ENCODE measurements around the gene FAM149B1.
"Not testable (repeated sequence)": the region's sequence is repeated elsewhere in the genome, so short reads cannot be mapped to it uniquely, and the experiment has no call there.

FAM149B1 gene

GRCh38 chr10:73167783-73168464 lies at the start of gene FAM149B1, which contains the start of gene ECD:
FAM149B1 (plus strand) TSS chr10:73168119; CDS start chr10:73168340, 221 bp downstream.
ECD (minus strand) TSS chr10:73168008; CDS start chr10:73163937, 4,071 bp downstream.
- peak within 1 kb of the TSS; percentile 98 for H3K4me3 Mint-ChIP-seq
- no peaks in the 10 kb centered on the region for H3K9me3 Mint-ChIP-seq
- peaks cover 31% of the 10 kb centered on the region for H3K4me1 Mint-ChIP-seq (ENCODE audit: low read depth)
- peaks cover 11% of the 10 kb centered on the region for H3K36me3 Mint-ChIP-seq (ENCODE audit: low read depth)
- no peaks in the 10 kb centered on the region for H3K27me3 Mint-ChIP-seq (ENCODE audit: low read depth)
- peak within 1 kb of the TSS; percentile 99 for H3K27ac Mint-ChIP-seq

- Mint-ChIP-seq H3K27ac (no peak overlapping the region), H3K27me3 (ENCODE audit: low read depth) (no peaks in the 10 kb centered on the region)
Observed at GRCh38 chr10:73119457-73119856, 48.5 kb upstream of the FAM149B1 start.

GRCh38 chr10:73119952-73120351 lies 48.0 kb upstream of the FAM149B1 start:
- Mint-ChIP-seq H3K36me3 (ENCODE audit: low read depth) (peaks cover 4% of the 10 kb centered on the region), H3K9me3 (no peaks in the 10 kb centered on the region), H3K27ac (no peak overlapping the region), H3K4me1 (ENCODE audit: low read depth) (no peaks in the 10 kb centered on the region), H3K27me3 (ENCODE audit: low read depth) (no peaks in the 10 kb centered on the region), H3K4me3 (no peak overlapping the region)

More at GRCh38 chr10:73119457-73119856, 48.5 kb upstream of the FAM149B1 start:
- no peaks in the 10 kb centered on the region for H3K4me1 Mint-ChIP-seq (ENCODE audit: low read depth)
- H3K4me3 Mint-ChIP-seq, result no peak overlapping the region
- H3K36me3 Mint-ChIP-seq (ENCODE audit: low read depth), result peaks cover 4% of the 10 kb centered on the region
- no peaks in the 10 kb centered on the region for H3K9me3 Mint-ChIP-seq

GRCh38 chr10:73126343-73126742 lies 41.6 kb upstream of the FAM149B1 start:
- Mint-ChIP-seq H3K27ac (no peak overlapping the region), H3K27me3 (ENCODE audit: low read depth) (no peaks in the 10 kb centered on the region), H3K9me3 (no peaks in the 10 kb centered on the region), H3K36me3 (ENCODE audit: low read depth) (peaks cover 17% of the 10 kb centered on the region), H3K4me3 (no peak overlapping the region), H3K4me1 (ENCODE audit: low read depth) (no peaks in the 10 kb centered on the region)

GRCh38 chr10:73131301-73131700 lies 36.6 kb upstream of the FAM149B1 start:
- H3K27me3 Mint-ChIP-seq (ENCODE audit: low read depth), result no peaks in the 10 kb centered on the region
- H3K4me1 Mint-ChIP-seq (ENCODE audit: low read depth), result peaks cover 1% of the 10 kb centered on the region
- H3K9me3 Mint-ChIP-seq, result no peaks in the 10 kb centered on the region
- peaks cover 37% of the 10 kb centered on the region for H3K36me3 Mint-ChIP-seq (ENCODE audit: low read depth)
- H3K27ac Mint-ChIP-seq, result no peak overlapping the region
- H3K4me3 Mint-ChIP-seq, result no peak overlapping the region

- H3K9me3 Mint-ChIP-seq, result no peaks in the 10 kb centered on the region
- H3K4me1 Mint-ChIP-seq (ENCODE audit: low read depth), result peaks cover 3% of the 10 kb centered on the region
- H3K4me3 Mint-ChIP-seq, result no peak overlapping the region
- peaks cover 36% of the 10 kb centered on the region for H3K36me3 Mint-ChIP-seq (ENCODE audit: low read depth)
- H3K27ac Mint-ChIP-seq, result no peak overlapping the region
- no peaks in the 10 kb centered on the region for H3K27me3 Mint-ChIP-seq (ENCODE audit: low read depth)
Observed at GRCh38 chr10:73131913-73132686, 35.8 kb upstream of the FAM149B1 start.

- peaks cover 40% of the 10 kb centered on the region for H3K36me3 Mint-ChIP-seq (ENCODE audit: low read depth)
- H3K4me3 Mint-ChIP-seq, result no peak overlapping the region
- H3K9me3 Mint-ChIP-seq, result no peaks in the 10 kb centered on the region
- H3K27ac Mint-ChIP-seq, result no peak overlapping the region
- no peaks in the 10 kb centered on the region for H3K27me3 Mint-ChIP-seq (ENCODE audit: low read depth)
- H3K4me1 Mint-ChIP-seq (ENCODE audit: low read depth), result peaks cover 3% of the 10 kb centered on the region
Observed at GRCh38 chr10:73134727-73135126, 33.2 kb upstream of the FAM149B1 start.

GRCh38 chr10:73136627-73137026 lies 31.3 kb upstream of the FAM149B1 start:
- Mint-ChIP-seq H3K4me1 (ENCODE audit: low read depth) (peaks cover 4% of the 10 kb centered on the region), H3K36me3 (ENCODE audit: low read depth) (peaks cover 40% of the 10 kb centered on the region), H3K27me3 (ENCODE audit: low read depth) (no peaks in the 10 kb centered on the region), H3K4me3 (no peak overlapping the region), H3K9me3 (no peaks in the 10 kb centered on the region), H3K27ac (no peak overlapping the region)

GRCh38 chr10:73139251-73139650 lies 28.7 kb upstream of the FAM149B1 start:
- Mint-ChIP-seq H3K36me3 (ENCODE audit: low read depth) (peaks cover 33% of the 10 kb centered on the region), H3K4me1 (ENCODE audit: low read depth) (peaks cover 5% of the 10 kb centered on the region), H3K27me3 (ENCODE audit: low read depth) (no peaks in the 10 kb centered on the region), H3K9me3 (no peaks in the 10 kb centered on the region), H3K4me3 (no peak overlapping the region), H3K27ac (peak overlapping the region; percentile 11)

GRCh38 chr10:73141603-73142002 lies 26.3 kb upstream of the FAM149B1 start:
- Mint-ChIP-seq H3K27ac (no peak overlapping the region), H3K9me3 (no peaks in the 10 kb centered on the region), H3K27me3 (ENCODE audit: low read depth) (no peaks in the 10 kb centered on the region), H3K36me3 (ENCODE audit: low read depth) (peaks cover 32% of the 10 kb centered on the region), H3K4me3 (no peak overlapping the region), H3K4me1 (ENCODE audit: low read depth) (peaks cover 4% of the 10 kb centered on the region)

GRCh38 chr10:73150633-73151413 lies 17.1 kb upstream of the FAM149B1 start:
- H3K27me3 Mint-ChIP-seq (ENCODE audit: low read depth); H3K9me3 Mint-ChIP-seq; H3K4me3 Mint-ChIP-seq; H3K4me1 Mint-ChIP-seq (ENCODE audit: low read depth); H3K27ac Mint-ChIP-seq: not testable (repeated sequence)
- H3K36me3 Mint-ChIP-seq (ENCODE audit: low read depth), result peaks cover 37% of the 10 kb centered on the region

GRCh38 chr10:73152009-73152408 lies 15.9 kb upstream of the FAM149B1 start:
- Mint-ChIP-seq H3K9me3 (no peaks in the 10 kb centered on the region), H3K4me1 (ENCODE audit: low read depth) (no peaks in the 10 kb centered on the region), H3K27me3 (ENCODE audit: low read depth) (no peaks in the 10 kb centered on the region), H3K27ac (no peak overlapping the region), H3K4me3 (no peak overlapping the region), H3K36me3 (ENCODE audit: low read depth) (peaks cover 36% of the 10 kb centered on the region)

- H3K4me1 Mint-ChIP-seq (ENCODE audit: low read depth), result peaks cover 11% of the 10 kb centered on the region
- H3K27me3 Mint-ChIP-seq (ENCODE audit: low read depth), result no peaks in the 10 kb centered on the region
- H3K36me3 Mint-ChIP-seq (ENCODE audit: low read depth), result peaks cover 30% of the 10 kb centered on the region
- no peak overlapping the region for H3K27ac Mint-ChIP-seq
- no peaks in the 10 kb centered on the region for H3K9me3 Mint-ChIP-seq
- no peak overlapping the region for H3K4me3 Mint-ChIP-seq
Observed at GRCh38 chr10:73156054-73156453, 11.9 kb upstream of the FAM149B1 start.

- Mint-ChIP-seq H3K9me3 (no peaks in the 10 kb centered on the region), H3K27ac (no peak overlapping the region), H3K4me3 (no peak overlapping the region), H3K4me1 (ENCODE audit: low read depth) (peaks cover 32% of the 10 kb centered on the region), H3K27me3 (ENCODE audit: low read depth) (no peaks in the 10 kb centered on the region), H3K36me3 (ENCODE audit: low read depth) (peaks cover 31% of the 10 kb centered on the region)
Observed at GRCh38 chr10:73159038-73159648, 8.8 kb upstream of the FAM149B1 start.

All from T-helper 1 cell treated with Interleukin-12 subunit alpha and Interleukin-12 subunit beta and Interleukin-4 antibody, amounts not matched to agents 30 μg/mL and 1 μg/mL, for 36 hours (primary cell).